WTC11 (cell line): ENCODE measurements around the gene LLGL1. TPM values are rescaled to one million over a fixed set of nuclear protein-coding genes. Genes with fewer than 3 reads are reported as not detected.

Source experiments
- ATAC-seq: fragments of 200-7000 bp; cut with Tn5 transposase; 2 replicates; pipeline ENCODE4 v1.10.0; 2021; ENCODE audit warnings: mild to moderate bottlenecking, moderate library complexity
- CTCF ChIA-PET: fragments of 300-600 bp; sonication (Branson Sonifier 250); formaldehyde crosslinking; loops from one replicate; lab custom pipeline; 2021; ENCODE audit warnings: antibody characterized with exemption; lab: Charles Lee
- POLR2A ChIA-PET: fragments of 350-600 bp; sonication (Branson Sonifier 250); formaldehyde crosslinking; loops from one replicate; lab custom pipeline; 2021; ENCODE audit warnings: antibody characterized with exemption; lab: Charles Lee
- DNase-seq: peaks from one replicate; pipeline ENCODE4 v3.0.0; 2021; ENCODE audit warnings: low spot score
- H3K27ac Mint-ChIP-seq: 2 replicates; pipeline ENCODE4 v1.8.0; 2021; ENCODE audit warnings: mixed read lengths
- H3K27me3 Mint-ChIP-seq: 2 replicates; pipeline ENCODE4 v1.8.0; 2021; ENCODE audit warnings: low read depth, mild to moderate bottlenecking, moderate library complexity, mixed read lengths
- H3K36me3 Mint-ChIP-seq: 2 replicates; pipeline ENCODE4 v1.8.0; 2021; ENCODE audit warnings: mixed read lengths
- H3K4me1 Mint-ChIP-seq: 2 replicates; pipeline ENCODE4 v1.8.0; 2022; ENCODE audit warnings: mixed read lengths
- H3K4me3 Mint-ChIP-seq: 2 replicates; pipeline ENCODE4 v1.8.0; 2021; ENCODE audit warnings: mild to moderate bottlenecking, moderate library complexity, mixed read lengths
- H3K9me3 Mint-ChIP-seq: 2 replicates; pipeline ENCODE4 v1.8.0; 2021; ENCODE audit warnings: mixed read lengths
- ATF6 ChIP-seq: sonication (generic); formaldehyde crosslinking; IDR thresholded peaks from 2 replicates; pipeline ENCODE4 v1.8.1; 2023; ENCODE audit warnings: mild to moderate bottlenecking, missing genetic modification reagents
- FOXP1 ChIP-seq: sonication (generic); formaldehyde crosslinking; IDR thresholded peaks from 2 replicates; pipeline ENCODE4 v1.8.0; 2022; ENCODE audit warnings: missing genetic modification reagents, mild to moderate bottlenecking, moderate library complexity, borderline replicate concordance
- JAZF1 ChIP-seq: fragments of 250-450 bp; sonication (Bioruptor Pico); IDR thresholded peaks from 2 replicates; pipeline ENCODE4 v1.9.0; 2021; ENCODE audit warnings: moderate library complexity, mild to moderate bottlenecking, inconsistent platforms
- MAX ChIP-seq: sonication (generic); formaldehyde crosslinking; IDR thresholded peaks from 2 replicates; pipeline ENCODE4 v1.8.0; 2022; ENCODE audit warnings: mild to moderate bottlenecking, missing genetic modification reagents
- NFATC4 ChIP-seq: fragments of 250-450 bp; sonication (Bioruptor Pico); IDR thresholded peaks from 2 replicates; pipeline ENCODE4 v1.9.0; 2021; ENCODE audit warnings: mild to moderate bottlenecking
- NFYB ChIP-seq: sonication (generic); formaldehyde crosslinking; conservative IDR thresholded peaks from 2 replicates; pipeline ENCODE4 v1.8.0; 2022; ENCODE audit warnings: low read depth, missing genetic modification reagents
- NR1H2 ChIP-seq: sonication (generic); formaldehyde crosslinking; IDR thresholded peaks from 2 replicates; pipeline ENCODE4 v1.9.0; 2021; ENCODE audit warnings: mild to moderate bottlenecking, moderate library complexity, missing genetic modification reagents
- SMAD3 ChIP-seq: sonication (generic); formaldehyde crosslinking; IDR thresholded peaks from 2 replicates; pipeline ENCODE4 v1.8.0; 2022; ENCODE audit warnings: missing genetic modification reagents, mild to moderate bottlenecking, borderline replicate concordance
- SP1 ChIP-seq: sonication (generic); formaldehyde crosslinking; conservative IDR thresholded peaks from 2 replicates; pipeline ENCODE4 v1.8.1; 2022; ENCODE audit warnings: missing genetic modification reagents
- ZNF423 ChIP-seq: fragments of 250-450 bp; sonication (Bioruptor Pico); IDR thresholded peaks from 2 replicates; pipeline ENCODE4 v2.1.2; 2022; ENCODE audit warnings: mild to moderate bottlenecking, moderate library complexity
- total RNA-seq: library from RNA; stranded (reverse); gene quantifications from 3 replicates; pipeline ENCODE4 v1.2.3, GENCODE V29; 2021
- TF ChIP-seq, protein P1 (sequence below): fragments of 200-600 bp; IDR thresholded peaks from 2 replicates; pipeline ENCODE4 v1.8.0; 2022; ENCODE audit warnings: antibody characterized with exemption

The LLGL1 gene
- total RNA-seq, 1 experiment from 2014 or later = 87.8 TPM

GRCh38 chr17:18246109-18246725, 20.8 kb downstream of the LLGL1 start:
- ATAC-seq (no peak), DNase-seq (no peak)
- TF ChIP-seq NFATC4 (CRISPR knock-in tag) = no peak
- TF ChIP-seq MAX (CRISPR knock-in tag) = 0 out of 2 replicates have a peak, but pooled peaks have one; percentile 6
- TF ChIP-seq SMAD3 (CRISPR knock-in tag) = no peak
- ChIA-PET POLR2A (interaction anchor here (1.9 to 2.2 kb wide), 2 partner anchors 14 to 22 kb away, joined by 11 to 17 read pairs; partner anchors contain the start of genes LLGL1 and MIEF2), CTCF (interaction anchor here (0.7 to 2.0 kb wide), 10 partner anchors 9 to 135 kb away, joined by 3 to 19 read pairs (median 4); partner anchors contain the start of gene ALKBH5)
- H3K9me3 Mint-ChIP-seq = no peaks in the 10 kb centered on the region
- H3K4me3 Mint-ChIP-seq = peak overlapping the region; percentile 90
- no peaks in the 10 kb centered on the region for H3K27me3 Mint-ChIP-seq
- peak overlapping the region; percentile 97 for H3K27ac Mint-ChIP-seq
- peaks cover 25% of the 10 kb centered on the region for H3K4me1 Mint-ChIP-seq
- H3K36me3 Mint-ChIP-seq = peaks cover 36% of the 10 kb centered on the region

DNA sequence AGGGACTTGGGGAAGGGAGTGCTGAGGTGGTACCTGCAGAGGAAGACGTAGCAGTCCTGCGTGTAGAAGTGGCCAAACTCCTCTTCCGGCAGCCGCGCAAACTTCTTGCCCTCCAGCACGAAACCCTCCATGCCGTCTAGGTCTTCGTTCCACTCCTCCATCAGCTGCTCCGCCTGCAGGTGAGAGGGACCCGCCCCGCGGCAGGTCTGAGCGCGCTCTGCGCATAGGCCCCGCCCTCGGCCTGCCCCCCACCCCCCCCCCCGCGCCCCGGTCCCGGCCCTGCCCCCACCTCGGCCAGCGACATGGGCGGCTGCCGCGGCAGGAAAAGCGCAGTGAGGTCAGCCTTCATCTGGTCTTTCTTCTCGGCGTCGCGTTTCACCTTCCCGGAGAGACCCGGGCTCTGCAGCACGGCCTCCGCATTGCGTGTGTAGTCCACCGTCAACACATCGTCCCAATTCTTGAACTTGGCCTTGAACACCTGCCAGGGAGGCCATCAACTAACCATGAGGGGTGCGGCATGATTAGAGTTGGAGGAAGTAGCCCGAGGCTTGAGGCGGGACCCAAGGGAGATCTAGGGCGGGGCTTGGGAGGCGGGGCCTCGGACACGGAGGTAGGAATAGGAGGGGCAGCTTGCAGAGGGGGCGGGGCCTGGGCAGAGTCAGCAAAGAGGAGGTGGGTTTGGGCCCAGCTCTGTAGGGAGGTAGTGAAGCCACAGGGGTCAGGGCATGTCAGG, 21.6 kb downstream of the LLGL1 start:
- ATAC-seq = peak; percentile 85
- Mint-ChIP-seq H3K4me3 (peak overlapping the region; percentile 90), H3K4me1 (peaks cover 25% of the 10 kb centered on the region), H3K36me3 (peaks cover 39% of the 10 kb centered on the region), H3K9me3 (no peaks in the 10 kb centered on the region), H3K27me3 (no peaks in the 10 kb centered on the region), H3K27ac (peak overlapping the region; percentile 100)
- TF ChIP-seq NR1H2 (no peak), ATF6 (no peak), NFYB (CRISPR knock-in tag) (no peak), MAX (CRISPR knock-in tag) (peak; percentile 65), FOXP1 (CRISPR knock-in tag) (0 out of 2 replicates have a peak, but pooled peaks have one; percentile 1), ZNF423 (CRISPR knock-in tag) (0 out of 2 replicates have a peak, but pooled peaks have one; percentile 27), SP1 (peak; percentile 66)
- DNase-seq = peak; percentile 96
- POLR2A ChIA-PET = interaction anchor here (0.6 to 2.2 kb wide), 7 partner anchors 10 to 170 kb away, joined by 3 to 17 read pairs (median 6); partner anchors contain the start of genes FLII, LLGL1 and MIEF2
- CTCF ChIA-PET = interaction anchor here (0.6 to 2.0 kb wide), 14 partner anchors 8 to 136 kb away, joined by 3 to 19 read pairs (median 4); partner anchors contain the start of gene ALKBH5

GRCh38 chr17:18247613-18248001, 22.2 kb downstream of the LLGL1 start:
- Mint-ChIP-seq H3K4me1 (peaks cover 25% of the 10 kb centered on the region), H3K27me3 (no peaks in the 10 kb centered on the region), H3K27ac (peak overlapping the region; percentile 99), H3K4me3 (peak overlapping the region; percentile 90), H3K36me3 (peaks cover 43% of the 10 kb centered on the region), H3K9me3 (no peaks in the 10 kb centered on the region)
- CTCF ChIA-PET = interaction anchor here (0.6 to 2.0 kb wide), 12 partner anchors 8 to 64 kb away, joined by 3 to 19 read pairs (median 5); partner anchors contain the start of gene ALKBH5
- 0 out of 2 replicates have a peak, but pooled peaks have one; percentile 26 for TF ChIP-seq NFATC4 (CRISPR knock-in tag)
- no peak; the same call in 1 of the 2 replicates for TF ChIP-seq SP1
- DNase-seq (no peak), ATAC-seq (no peak; the same call in 1 of the 2 replicates)
- POLR2A ChIA-PET = interaction anchor here (0.6 to 2.2 kb wide), 7 partner anchors 9 to 169 kb away, joined by 3 to 17 read pairs (median 6); partner anchors contain the start of genes FLII, LLGL1 and MIEF2

- DNase-seq (peak; percentile 76), ATAC-seq (peak; percentile 43)
- TF ChIP-seq JAZF1 (CRISPR knock-in tag) = no peak
- TF ChIP-seq, protein P1, sequence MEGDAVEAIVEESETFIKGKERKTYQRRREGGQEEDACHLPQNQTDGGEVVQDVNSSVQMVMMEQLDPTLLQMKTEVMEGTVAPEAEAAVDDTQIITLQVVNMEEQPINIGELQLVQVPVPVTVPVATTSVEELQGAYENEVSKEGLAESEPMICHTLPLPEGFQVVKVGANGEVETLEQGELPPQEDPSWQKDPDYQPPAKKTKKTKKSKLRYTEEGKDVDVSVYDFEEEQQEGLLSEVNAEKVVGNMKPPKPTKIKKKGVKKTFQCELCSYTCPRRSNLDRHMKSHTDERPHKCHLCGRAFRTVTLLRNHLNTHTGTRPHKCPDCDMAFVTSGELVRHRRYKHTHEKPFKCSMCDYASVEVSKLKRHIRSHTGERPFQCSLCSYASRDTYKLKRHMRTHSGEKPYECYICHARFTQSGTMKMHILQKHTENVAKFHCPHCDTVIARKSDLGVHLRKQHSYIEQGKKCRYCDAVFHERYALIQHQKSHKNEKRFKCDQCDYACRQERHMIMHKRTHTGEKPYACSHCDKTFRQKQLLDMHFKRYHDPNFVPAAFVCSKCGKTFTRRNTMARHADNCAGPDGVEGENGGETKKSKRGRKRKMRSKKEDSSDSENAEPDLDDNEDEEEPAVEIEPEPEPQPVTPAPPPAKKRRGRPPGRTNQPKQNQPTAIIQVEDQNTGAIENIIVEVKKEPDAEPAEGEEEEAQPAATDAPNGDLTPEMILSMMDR = peak; percentile 50; the same call in 1 of the 2 replicates
- peak overlapping the region; percentile 55 for H3K4me3 Mint-ChIP-seq
- H3K4me1 Mint-ChIP-seq = peaks cover 25% of the 10 kb centered on the region
- H3K9me3 Mint-ChIP-seq = no peaks in the 10 kb centered on the region
- ChIA-PET POLR2A (interaction anchor here (1.5 to 2.2 kb wide), 3 partner anchors 11 to 24 kb away, joined by 6 to 17 read pairs (median 11); partner anchors contain the start of genes FLII, LLGL1 and MIEF2), CTCF (interaction anchor here (0.9 to 2.0 kb wide), 6 partner anchors 12 to 248 kb away, joined by 3 to 19 read pairs (median 6); partner anchors contain the start of genes ALKBH5 and MIEF2)
- peak overlapping the region; percentile 99 for H3K27ac Mint-ChIP-seq
- peaks cover 47% of the 10 kb centered on the region for H3K36me3 Mint-ChIP-seq
- H3K27me3 Mint-ChIP-seq = no peaks in the 10 kb centered on the region
Observed at GRCh38 chr17:18248300-18248731, 22.9 kb downstream of the LLGL1 start.
